Lower lobe of right lung (tissue), 2 donors: ENCODE measurements around the gene KIAA1755. TPM values are rescaled to one million over a fixed set of nuclear protein-coding genes. Genes with fewer than 3 reads are reported as not detected.

Experiments
- ATAC-seq, 2 donors: fragments of 200-7000 bp; cut with Tn5 transposase; one replicate each; pipeline ENCODE4 v1.9.1; 2020 to 2022; ENCODE audit warnings: mild to moderate bottlenecking in 2 of 2, moderate library complexity in 2 of 2
- DNase-seq: peaks from one replicate; pipeline ENCODE4 v3.0.0-alpha.2; 2020
- H3K27ac ChIP-seq: fragments of 200-600 bp; one replicate; pipeline ENCODE4 v1.8.0; 2022
- H3K27me3 ChIP-seq: fragments of 200-600 bp; one replicate; pipeline ENCODE4 v1.8.0; 2022; ENCODE audit warnings: low read depth
- H3K36me3 ChIP-seq: fragments of 200-600 bp; one replicate; pipeline ENCODE4 v1.8.0; 2022; ENCODE audit warnings: mild to moderate bottlenecking
- H3K4me1 ChIP-seq: fragments of 200-600 bp; one replicate; pipeline ENCODE4 v1.8.0; 2022
- H3K4me3 ChIP-seq: fragments of 200-600 bp; one replicate; pipeline ENCODE4 v1.8.0; 2022; ENCODE audit warnings: mild to moderate bottlenecking
- H3K9me3 ChIP-seq: fragments of 200-600 bp; one replicate; pipeline ENCODE4 v1.8.0; 2022
- intact Hi-C: fragments of 100-400 bp; cut with DNase I; formaldehyde crosslinking; loops from one replicate; pipeline ENCODE4 v1.11.0; 2022
- total RNA-seq: library from RNA; stranded (reverse); fragmentation: NEBNext Ultra II Directional; extraction: Animal tissue kit (Norgen Biotek cat#: 25700); gene quantifications from one replicate; pipeline ENCODE4 v1.2.1, GENCODE V29; 2021
- TF ChIP-seq, protein P1 (sequence below): fragments of 200-600 bp; IDR thresholded peaks from one replicate; pipeline ENCODE4 v1.8.0; 2022; ENCODE audit warnings: antibody characterized with exemption, mild to moderate bottlenecking
- donor health status: DM: no; HTN: yes; CAD: no; lungs with severe emphysema.

KIAA1755 gene
- total RNA-seq, 1 donor from 2014 or later: 1.3 TPM

DNA sequence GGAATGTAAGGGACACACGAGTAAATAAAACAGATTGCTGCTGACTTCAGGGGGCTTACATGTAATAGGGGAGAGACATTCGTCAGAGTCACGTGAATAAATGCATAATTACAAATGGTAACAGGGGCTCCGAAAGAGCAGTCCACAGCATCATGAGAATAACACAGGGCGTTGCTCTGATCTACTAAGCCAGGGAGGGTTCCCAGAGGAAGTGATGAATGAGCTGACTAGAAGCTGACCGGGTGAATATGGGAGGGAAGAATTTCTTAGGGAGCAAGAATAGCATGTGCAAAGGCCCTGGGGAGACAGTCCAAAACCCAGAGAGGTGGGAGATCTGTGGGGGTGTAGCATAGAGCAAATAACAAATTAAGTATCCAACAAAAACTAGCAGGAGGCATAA lies 45.8 kb upstream of the KIAA1755 start:
- no peaks in the 10 kb centered on the region for H3K36me3 ChIP-seq

GRCh38 chr20:38305541-38305940 lies 45.0 kb upstream of the KIAA1755 start:
- ATAC-seq: no peak
- intact Hi-C loops: no loop called here
- no peak overlapping the region for H3K27ac ChIP-seq

More for the DNA sequence above, 45.8 kb upstream of the KIAA1755 start:
- Histone ChIP-seq H3K9me3 (no peaks in the 10 kb centered on the region), H3K4me1 (no peaks in the 10 kb centered on the region), H3K27ac (no peak overlapping the region), H3K4me3 (no peak overlapping the region), H3K27me3 (peaks cover 6% of the 10 kb centered on the region)
- no peak for ATAC-seq
- TF ChIP-seq, protein P1, sequence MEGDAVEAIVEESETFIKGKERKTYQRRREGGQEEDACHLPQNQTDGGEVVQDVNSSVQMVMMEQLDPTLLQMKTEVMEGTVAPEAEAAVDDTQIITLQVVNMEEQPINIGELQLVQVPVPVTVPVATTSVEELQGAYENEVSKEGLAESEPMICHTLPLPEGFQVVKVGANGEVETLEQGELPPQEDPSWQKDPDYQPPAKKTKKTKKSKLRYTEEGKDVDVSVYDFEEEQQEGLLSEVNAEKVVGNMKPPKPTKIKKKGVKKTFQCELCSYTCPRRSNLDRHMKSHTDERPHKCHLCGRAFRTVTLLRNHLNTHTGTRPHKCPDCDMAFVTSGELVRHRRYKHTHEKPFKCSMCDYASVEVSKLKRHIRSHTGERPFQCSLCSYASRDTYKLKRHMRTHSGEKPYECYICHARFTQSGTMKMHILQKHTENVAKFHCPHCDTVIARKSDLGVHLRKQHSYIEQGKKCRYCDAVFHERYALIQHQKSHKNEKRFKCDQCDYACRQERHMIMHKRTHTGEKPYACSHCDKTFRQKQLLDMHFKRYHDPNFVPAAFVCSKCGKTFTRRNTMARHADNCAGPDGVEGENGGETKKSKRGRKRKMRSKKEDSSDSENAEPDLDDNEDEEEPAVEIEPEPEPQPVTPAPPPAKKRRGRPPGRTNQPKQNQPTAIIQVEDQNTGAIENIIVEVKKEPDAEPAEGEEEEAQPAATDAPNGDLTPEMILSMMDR: no peak
- intact Hi-C loops: no loop called here
- no peak for DNase-seq

GRCh38 chr20:38304845-38305447 lies 44.4 kb upstream of the KIAA1755 start:
- Histone ChIP-seq H3K4me1 (peaks cover 7% of the 10 kb centered on the region), H3K9me3 (no peaks in the 10 kb centered on the region), H3K4me3 (no peak overlapping the region), H3K27ac (no peak overlapping the region), H3K36me3 (no peaks in the 10 kb centered on the region), H3K27me3 (peaks cover 6% of the 10 kb centered on the region)
- TF ChIP-seq, protein P1: peak; percentile 32
- intact Hi-C loops: no loop called here
- ATAC-seq (peak; percentile 52 to 62), DNase-seq (peak; percentile 75)

More at GRCh38 chr20:38305541-38305940, 45.0 kb upstream of the KIAA1755 start:
- DNase-seq: no peak
- no peak overlapping the region for H3K4me3 ChIP-seq
- peaks cover under 1% of the 10 kb centered on the region for H3K4me1 ChIP-seq
- H3K9me3 ChIP-seq: no peaks in the 10 kb centered on the region
- H3K36me3 ChIP-seq: no peaks in the 10 kb centered on the region
- TF ChIP-seq, protein P1: no peak
- H3K27me3 ChIP-seq: peaks cover 6% of the 10 kb centered on the region

DNA sequence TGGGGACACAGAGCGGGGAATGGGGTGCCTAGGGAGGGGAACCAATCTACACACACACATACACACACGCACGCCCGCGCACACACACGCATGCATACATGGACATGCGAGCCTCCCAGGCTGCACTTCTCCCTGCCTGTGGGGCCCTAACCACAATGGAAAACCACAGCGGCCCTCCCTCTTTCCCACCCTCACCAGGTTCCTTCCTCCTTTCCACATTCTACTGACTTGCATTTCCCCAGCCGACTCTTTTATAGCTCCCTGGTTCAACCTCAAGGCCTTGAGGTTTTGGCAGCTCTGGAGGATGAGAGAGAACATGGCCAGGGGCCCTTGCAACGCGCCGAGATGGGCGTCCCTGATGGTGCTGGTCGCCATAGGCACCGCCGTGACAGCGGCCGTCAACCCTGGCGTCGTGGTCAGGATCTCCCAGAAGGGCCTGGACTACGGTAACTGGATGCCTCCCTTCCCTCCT lies 43.4 kb upstream of the KIAA1755 start, which contains the start of gene BPI:
TSS of gene BPI (plus strand) at position 249 of the 472 bp plus-strand sequence. CDS start at position 317, 68 bp downstream.
- H3K27ac ChIP-seq: no peak within 1 kb of the TSS
- DNase-seq: peak; percentile 80

DNA sequence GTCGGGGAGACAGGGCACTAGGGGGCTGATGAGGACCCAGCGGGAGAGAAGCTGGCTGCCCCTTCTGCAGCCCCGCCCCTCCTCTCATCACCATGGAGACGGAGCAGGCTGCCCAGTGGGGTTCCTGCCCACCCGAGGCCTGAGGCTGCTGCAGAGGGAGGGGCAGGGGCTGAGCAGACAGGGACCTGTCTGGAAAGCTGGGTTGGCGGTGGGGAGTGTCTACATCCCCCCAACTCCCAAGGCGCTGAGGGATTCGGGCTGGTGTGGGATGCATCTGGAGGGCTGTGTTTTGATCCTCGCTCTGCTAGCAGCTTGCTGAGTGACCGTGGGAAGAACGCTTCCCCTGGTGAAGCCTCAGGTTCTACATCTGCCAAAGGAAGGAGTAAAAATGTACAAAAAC lies 42.3 kb upstream of the KIAA1755 start:
- intact Hi-C loops: no loop called here
- DNase-seq: no peak
- no peak overlapping the region for H3K27ac ChIP-seq
- no peaks in the 10 kb centered on the region for H3K9me3 ChIP-seq
- no peak for ATAC-seq
- H3K27me3 ChIP-seq: peaks cover 6% of the 10 kb centered on the region
- TF ChIP-seq, protein P1: no peak
- H3K4me3 ChIP-seq: no peak overlapping the region
- H3K36me3 ChIP-seq: no peaks in the 10 kb centered on the region
- H3K4me1 ChIP-seq: peaks cover 23% of the 10 kb centered on the region

More for the DNA sequence above, 43.4 kb upstream of the KIAA1755 start, which contains the start of gene BPI:
- intact Hi-C loops: no loop called here
- Histone ChIP-seq H3K4me1 (peaks cover 17% of the 10 kb centered on the region), H3K4me3 (no peak within 1 kb of the TSS), H3K27me3 (peaks cover 6% of the 10 kb centered on the region), H3K9me3 (no peaks in the 10 kb centered on the region), H3K36me3 (no peaks in the 10 kb centered on the region)
- TF ChIP-seq, protein P1: no peak
- peak; percentile 63 to 75 for ATAC-seq
